Hepatocyte (in vitro differentiated cells): ENCODE measurements around the gene ESD. TPM values are rescaled to one million over a fixed set of nuclear protein-coding genes. Genes with fewer than 3 reads are reported as not detected.

Experiments
- DNase-seq: peaks from one replicate; pipeline ENCODE4 v3.0.0-alpha.2; 2016; ENCODE audit warnings: low spot score
- H2AFZ ChIP-seq: fragments of 200-600 bp; sonication (generic); 2 replicates; pipeline ENCODE4 v1.6.0; 2016; ENCODE audit warnings: antibody characterized with exemption, mild to moderate bottlenecking
- H3K27ac ChIP-seq: fragments of 200-600 bp; sonication (generic); 2 replicates; pipeline ENCODE4 v1.5.1; 2016; ENCODE audit warnings: mild to moderate bottlenecking
- H3K27me3 ChIP-seq: fragments of 200-600 bp; sonication (generic); 2 replicates; pipeline ENCODE4 v1.6.1; 2016
- H3K36me3 ChIP-seq: fragments of 200-600 bp; sonication (generic); replicated peaks from 2 replicates; pipeline ENCODE4 v1.5.1; 2016; ENCODE audit warnings: low read depth; ENCODE audit not compliant: insufficient read depth
- H3K4me1 ChIP-seq: fragments of 200-600 bp; sonication (generic); 2 replicates; pipeline ENCODE4 v1.5.1; 2016; ENCODE audit warnings: mild to moderate bottlenecking, moderate library complexity; ENCODE audit not compliant: insufficient read depth
- H3K4me2 ChIP-seq: fragments of 200-600 bp; sonication (generic); 2 replicates; pipeline ENCODE4 v1.6.0; 2016
- H3K4me3 ChIP-seq: fragments of 200-600 bp; sonication (generic); 2 replicates; pipeline ENCODE4 v1.5.1; 2016; ENCODE audit warnings: mild to moderate bottlenecking
- H3K79me2 ChIP-seq: fragments of 200-600 bp; sonication (generic); 2 replicates; pipeline ENCODE4 v1.6.0; 2017; ENCODE audit warnings: mild to moderate bottlenecking
- H3K9me2 ChIP-seq: fragments of 200-600 bp; sonication (generic); replicated peaks from 2 replicates; pipeline ENCODE4 v1.6.0; 2017; ENCODE audit warnings: mild to moderate bottlenecking; ENCODE audit not compliant: insufficient read depth
- H3K9me3 ChIP-seq: fragments of 200-600 bp; sonication (generic); 2 replicates; pipeline ENCODE4 v1.5.1; 2016; ENCODE audit warnings: low read depth, mild to moderate bottlenecking
- H4K20me1 ChIP-seq: fragments of 200-600 bp; sonication (generic); 2 replicates; pipeline ENCODE4 v1.6.0; 2016; ENCODE audit warnings: mild to moderate bottlenecking; ENCODE audit not compliant: insufficient read depth, poor library complexity, severe bottlenecking
- CTCF ChIP-seq: fragments of 200-600 bp; sonication (generic); IDR thresholded peaks from 2 replicates; pipeline ENCODE4 v1.5.1; 2016; ENCODE audit warnings: antibody characterized with exemption, mild to moderate bottlenecking; ENCODE audit not compliant: poor library complexity
- EZH2 ChIP-seq: fragments of 200-600 bp; sonication (generic); IDR thresholded peaks from 2 replicates; pipeline ENCODE4 v1.6.1; 2016; ENCODE audit warnings: antibody characterized with exemption, mild to moderate bottlenecking, borderline replicate concordance
- EZH2phosphoT487 ChIP-seq: fragments of 200-600 bp; sonication (generic); IDR thresholded peaks from one replicate; pipeline ENCODE4 v1.6.1; 2018; ENCODE audit warnings: antibody characterized with exemption, mild to moderate bottlenecking, low read depth, moderate library complexity; ENCODE audit not compliant: unreplicated experiment, severe bottlenecking
- WGBS: methylation state at CpG from one replicate; pipeline ENCODE4 v1.1.6; 2016; ENCODE audit warnings: low lambda C conversion rate; ENCODE audit errors: missing lambda C conversion rate; 5-methylcytosine and 5-hydroxymethylcytosine counted together
- polyA plus RNA-seq: library from polyadenylated mRNA; unstranded; fragments of >200 nt; fragmentation: Nextera tagmentation; extraction: Ambion mirVana; gene quantifications from 2 replicates; pipeline ENCODE4 v1.2.1, GENCODE V29; 2016
- total RNA-seq: library from RNA; depleted of rRNA; stranded (reverse); fragments of >200 nt; gene quantifications from 2 replicates; pipeline ENCODE4 v1.2.3, GENCODE V29; 2014

The ESD gene
- total and polyA plus RNA-seq, 2 experiments from 2014 or later: 127 to 129 TPM

GRCh38 chr13:46736541-46737310 lies 60.2 kb downstream of the ESD start:
- Histone ChIP-seq H3K4me1 (no peaks in the 10 kb centered on the region), H3K4me3 (no peak overlapping the region), H3K9me2 (no peaks in the 10 kb centered on the region), H3K79me2 (no peaks in the 10 kb centered on the region), H3K9me3 (no peaks in the 10 kb centered on the region), H4K20me1 (no peaks in the 10 kb centered on the region), H3K36me3 (no peaks in the 10 kb centered on the region), H3K27me3 (no peaks in the 10 kb centered on the region), H2AFZ (no peak overlapping the region), H3K4me2 (no peak overlapping the region), H3K27ac (no peak overlapping the region)
- WGBS: 85% methylated on average over 2 of the region's 2 CpGs
- no peak for DNase-seq
- TF ChIP-seq EZH2 (no peak), CTCF (no peak)

GRCh38 chr13:46735425-46735824 lies 61.5 kb downstream of the ESD start:
- Histone ChIP-seq H3K4me3 (no peak overlapping the region), H3K9me2 (no peaks in the 10 kb centered on the region), H3K79me2 (no peaks in the 10 kb centered on the region), H3K27ac (no peak overlapping the region), H3K36me3 (no peaks in the 10 kb centered on the region), H3K9me3 (no peaks in the 10 kb centered on the region), H3K27me3 (no peaks in the 10 kb centered on the region), H3K4me2 (no peak overlapping the region), H4K20me1 (no peaks in the 10 kb centered on the region), H3K4me1 (no peaks in the 10 kb centered on the region), H2AFZ (no peak overlapping the region)
- DNase-seq: no peak
- WGBS: 98% methylated on average over 3 of the region's 3 CpGs
- no peak for TF ChIP-seq EZH2phosphoT487
- TF ChIP-seq CTCF: no peak
- TF ChIP-seq EZH2: no peak

- Histone ChIP-seq H3K9me3 (no peaks in the 10 kb centered on the region), H3K4me3 (no peak overlapping the region), H3K9me2 (no peaks in the 10 kb centered on the region), H3K27me3 (no peaks in the 10 kb centered on the region), H3K4me2 (no peak overlapping the region), H3K36me3 (no peaks in the 10 kb centered on the region), H3K4me1 (no peaks in the 10 kb centered on the region), H2AFZ (no peak overlapping the region), H3K79me2 (no peaks in the 10 kb centered on the region), H3K27ac (no peak overlapping the region), H4K20me1 (no peaks in the 10 kb centered on the region)
- TF ChIP-seq EZH2: no peak
- TF ChIP-seq CTCF: no peak
- no peak for DNase-seq
- 82% methylated on average over 6 of the region's 6 CpGs for WGBS
Observed at GRCh38 chr13:46731535-46731934, 65.4 kb downstream of the ESD start.
